Medulla oblongata (tissue), 1 donor: ENCODE data around the gene PDE11A.
"Not testable (repeated sequence)": the region's sequence is repeated elsewhere in the genome, so short reads cannot be mapped to it uniquely, and the experiment has no call there.

Source experiments
- DNase-seq: peaks from one replicate; pipeline ENCODE4 v3.0.0-alpha.2; 2015; ENCODE audit errors: extremely low spot score

The PDE11A gene

GRCh38 chr2:177882501-177882900 lies 190.1 kb downstream of the PDE11A start:
- DNase-seq, result no peak

GRCh38 chr2:177881921-177882320 lies 190.7 kb downstream of the PDE11A start:
- no peak for DNase-seq

- DNase-seq, result no peak
Measured at GRCh38 chr2:177881008-177881747, 191.4 kb downstream of the PDE11A start.

DNA sequence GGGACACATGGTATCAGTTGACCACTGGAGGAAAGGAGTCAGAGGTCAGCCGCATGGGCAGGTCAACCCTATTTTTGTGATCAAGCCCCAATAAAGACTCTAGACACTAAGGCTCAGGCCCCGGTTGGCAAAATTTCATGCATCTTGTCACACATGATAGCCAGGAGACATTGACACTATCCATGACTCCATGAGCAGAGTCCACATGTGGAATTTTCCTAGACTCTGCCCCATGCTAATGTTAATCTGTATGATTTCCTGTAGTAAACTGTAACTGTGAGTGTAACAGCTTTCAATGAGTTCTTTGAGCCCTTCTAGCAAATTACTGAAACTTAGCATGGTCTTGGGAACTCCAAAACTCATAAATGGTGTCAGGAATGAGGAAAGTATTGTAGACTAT lies 192.3 kb downstream of the PDE11A start:
- no peak for DNase-seq

DNA sequence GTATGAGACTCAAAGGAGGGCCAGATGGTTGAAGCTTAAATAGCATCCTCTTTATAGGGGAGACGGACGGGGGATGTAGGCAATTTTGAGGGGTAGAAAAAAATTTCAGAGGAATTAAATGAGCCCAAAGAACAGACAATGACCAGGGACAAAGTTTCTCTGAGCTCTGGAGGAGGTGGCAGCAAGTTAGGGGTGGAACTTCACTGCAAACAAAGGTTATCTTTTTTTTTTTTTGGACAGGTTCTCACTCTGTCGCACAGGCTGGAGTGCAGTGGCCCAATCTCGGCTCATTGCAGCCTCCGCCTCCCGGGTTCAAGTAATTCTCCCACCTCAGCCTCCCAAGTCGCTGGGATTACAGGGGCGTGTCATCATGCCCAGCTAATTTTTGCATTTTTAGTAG lies 195.6 kb downstream of the PDE11A start:
- no peak for DNase-seq

DNA sequence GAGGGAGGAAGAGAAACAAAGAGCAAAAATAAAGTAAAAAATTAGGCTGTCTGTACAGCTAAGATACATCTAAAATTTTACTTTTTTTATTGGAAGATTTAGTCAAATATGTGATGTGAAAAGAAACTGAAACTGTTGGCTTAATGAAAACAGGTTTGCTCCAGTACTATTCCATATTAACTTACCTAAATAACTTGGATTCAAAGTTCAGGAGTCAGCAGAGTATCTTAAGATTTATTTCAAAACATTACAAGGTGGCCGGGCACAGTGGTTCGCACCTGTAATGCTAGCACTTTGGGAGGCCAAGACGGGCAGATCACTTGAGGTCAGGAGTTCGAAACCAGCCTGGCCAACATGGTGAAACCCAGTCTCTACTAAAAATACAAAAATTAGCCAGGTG lies 197.9 kb downstream of the PDE11A start:
- DNase-seq, result no peak

- DNase-seq, result no peak
Measured at GRCh38 chr2:177873915-177874314, 198.7 kb downstream of the PDE11A start.

DNA sequence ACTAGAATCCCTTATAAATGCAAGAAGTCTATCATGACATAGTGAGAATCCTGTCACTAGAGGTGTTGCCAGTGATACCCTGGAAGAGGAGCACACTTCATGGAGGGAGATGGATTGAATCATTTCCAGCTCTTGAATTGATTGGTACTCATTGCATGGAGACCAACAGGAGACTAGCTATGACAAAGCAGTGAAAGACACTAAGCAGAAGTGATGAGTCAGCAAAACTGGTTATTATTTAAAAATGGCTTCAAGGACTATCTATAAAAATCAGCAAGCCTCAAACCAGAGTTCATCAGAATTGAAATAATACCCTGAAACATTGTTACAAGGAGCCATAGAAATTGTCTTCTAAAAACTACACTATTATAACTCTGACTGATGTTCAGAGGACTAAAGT lies 200.3 kb downstream of the PDE11A start:
- no peak for DNase-seq

DNA sequence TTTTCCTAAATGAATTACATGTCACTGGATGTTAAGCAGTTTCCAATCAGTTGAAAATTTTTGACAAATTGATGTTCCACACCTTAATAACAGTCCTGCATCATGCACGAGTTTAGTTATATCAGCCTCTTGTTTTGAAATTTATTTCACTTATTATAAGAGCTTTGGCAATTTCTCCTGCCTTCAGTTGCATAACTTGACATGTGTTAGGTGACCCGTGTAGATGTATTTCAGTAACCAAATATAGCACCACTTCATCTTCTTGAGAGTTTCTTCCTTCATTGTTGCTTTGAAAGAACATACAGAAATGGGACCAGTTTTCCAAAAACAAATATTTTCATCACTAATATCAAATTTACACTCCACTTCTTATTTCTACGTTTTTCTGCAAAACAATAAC lies 202.7 kb downstream of the PDE11A start:
- DNase-seq, result no peak

DNA sequence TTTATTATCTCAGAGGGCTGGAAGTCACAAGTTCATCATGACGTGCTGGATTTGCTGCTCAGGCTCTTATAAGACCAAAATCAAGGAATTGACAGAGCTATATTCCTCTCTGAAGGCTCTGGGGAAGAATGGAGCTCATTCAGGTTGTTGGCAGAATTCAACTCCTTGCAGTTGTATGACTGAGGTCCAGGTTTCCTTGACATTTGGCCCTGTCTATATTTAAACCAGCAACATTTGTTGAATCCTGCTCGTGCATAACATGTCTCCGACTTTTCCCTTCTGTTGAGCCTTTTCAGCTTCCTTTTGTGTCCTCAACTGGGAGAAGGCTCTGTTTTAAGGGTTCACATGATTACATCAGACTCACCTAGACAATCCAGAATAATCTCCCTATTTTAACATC lies 203.4 kb downstream of the PDE11A start:
- DNase-seq, result no peak

DNA sequence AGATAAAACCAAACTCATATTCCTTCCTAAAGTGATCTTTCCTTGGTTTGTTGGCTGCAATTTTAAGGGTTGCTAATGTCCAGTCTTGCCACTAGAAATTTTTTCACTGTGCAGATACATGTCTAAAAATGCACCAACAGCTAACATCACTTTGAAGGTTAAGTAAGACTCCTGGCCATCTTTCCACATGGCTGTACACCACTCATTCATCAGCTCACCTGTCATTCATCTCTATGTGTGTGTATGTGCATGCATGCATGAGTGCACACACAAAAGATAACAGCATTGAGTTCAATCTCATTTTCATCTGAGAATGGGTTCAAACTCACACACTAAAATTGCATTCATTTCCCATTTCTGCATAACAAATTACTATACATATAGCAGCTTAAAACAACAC lies 203.8 kb downstream of the PDE11A start:
- no peak for DNase-seq

- DNase-seq, result no peak
Measured at GRCh38 chr2:177857538-177857937, 215.0 kb downstream of the PDE11A start.

GRCh38 chr2:177852389-177852788 lies 220.2 kb downstream of the PDE11A start:
- DNase-seq, result no peak

- DNase-seq, result no peak
Measured at GRCh38 chr2:177843188-177843587, 229.4 kb downstream of the PDE11A start.

DNA sequence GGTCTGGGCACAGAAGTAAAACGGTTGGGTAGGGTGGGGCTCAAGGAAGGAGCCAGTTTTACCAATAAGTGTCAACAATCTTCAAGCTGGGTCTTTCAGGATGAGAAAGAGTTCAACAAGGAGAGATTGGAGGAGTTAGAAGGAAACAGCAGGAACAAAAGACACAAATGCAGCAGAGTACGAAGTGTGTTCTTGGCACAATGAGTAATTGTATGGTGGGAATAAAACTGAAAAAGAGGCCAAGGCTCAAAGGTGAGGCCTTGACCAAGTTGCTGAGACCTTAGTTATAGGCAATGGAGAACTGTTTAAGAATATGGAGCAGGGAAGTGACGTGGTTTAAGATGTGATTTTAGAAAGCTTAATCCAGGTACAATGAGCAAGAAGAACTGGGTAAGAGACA lies 230.3 kb downstream of the PDE11A start:
- DNase-seq, result no peak

GRCh38 chr2:177835418-177836204 lies 237.0 kb downstream of the PDE11A start:
- not testable (repeated sequence) for DNase-seq

DNA sequence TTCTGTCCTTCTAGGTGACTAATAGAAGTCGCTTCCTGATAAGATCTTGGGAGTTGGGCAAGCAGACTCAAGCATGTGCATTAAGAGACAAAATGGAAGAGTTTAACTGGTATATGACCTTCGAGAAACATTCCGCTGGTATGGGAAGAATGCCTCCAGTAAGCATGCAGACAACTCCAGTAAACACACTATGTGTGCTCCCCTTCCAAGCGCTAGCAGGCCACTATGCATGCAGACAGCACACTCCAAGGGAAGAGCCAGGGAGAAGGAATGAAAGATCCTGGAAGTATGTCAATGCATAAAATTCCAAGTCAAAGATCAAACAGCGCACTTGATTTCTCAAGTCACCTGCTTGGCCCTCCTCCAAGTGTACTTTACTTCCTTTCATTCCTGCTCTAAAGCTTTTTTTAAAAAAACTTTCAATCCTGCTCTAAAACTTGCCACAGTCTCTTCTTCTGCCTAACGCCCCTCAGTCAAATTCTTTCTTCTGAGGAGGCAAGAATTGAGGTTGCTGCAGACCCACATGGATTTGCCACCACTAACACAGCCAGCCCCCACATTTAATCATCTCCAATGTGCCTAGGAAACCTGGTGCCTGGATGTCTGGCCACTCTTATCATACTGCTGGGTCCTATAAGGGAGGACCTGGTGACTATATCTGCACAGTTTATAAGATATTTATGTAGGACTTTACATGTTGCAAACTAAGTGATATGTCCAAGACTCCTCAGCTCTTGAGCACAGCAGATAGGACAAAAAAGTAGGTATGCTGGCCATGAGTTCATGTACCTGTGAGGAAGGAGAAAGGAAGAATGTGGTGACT lies 239.8 kb downstream of the PDE11A start:
- DNase-seq, result no peak

DNA sequence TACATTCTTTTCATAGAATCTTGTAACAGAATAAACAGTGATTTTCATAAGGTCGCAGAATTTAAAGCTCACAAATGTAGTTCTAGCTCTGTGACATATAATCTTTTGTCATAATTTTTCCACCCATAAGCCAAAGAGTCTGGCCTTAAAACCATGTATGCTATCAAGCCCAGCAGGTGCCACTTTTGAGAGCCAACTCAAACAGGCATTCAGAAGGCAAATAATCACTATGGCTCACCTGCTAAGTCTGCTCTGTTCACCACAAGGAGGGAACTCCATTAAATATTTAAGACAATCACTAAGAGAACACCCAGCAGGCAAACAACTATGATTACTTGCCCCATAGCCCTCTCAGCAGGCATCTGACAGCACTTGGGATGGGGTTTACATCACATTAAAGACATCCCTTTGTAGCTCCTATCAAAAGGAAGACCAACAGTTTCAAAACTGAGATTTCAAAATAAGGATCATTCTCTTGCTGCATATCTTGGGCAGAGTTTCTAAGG lies 241.6 kb downstream of the PDE11A start:
- no peak for DNase-seq

- no peak for DNase-seq
Measured at GRCh38 chr2:177828557-177828956, 244.0 kb downstream of the PDE11A start.

DNA sequence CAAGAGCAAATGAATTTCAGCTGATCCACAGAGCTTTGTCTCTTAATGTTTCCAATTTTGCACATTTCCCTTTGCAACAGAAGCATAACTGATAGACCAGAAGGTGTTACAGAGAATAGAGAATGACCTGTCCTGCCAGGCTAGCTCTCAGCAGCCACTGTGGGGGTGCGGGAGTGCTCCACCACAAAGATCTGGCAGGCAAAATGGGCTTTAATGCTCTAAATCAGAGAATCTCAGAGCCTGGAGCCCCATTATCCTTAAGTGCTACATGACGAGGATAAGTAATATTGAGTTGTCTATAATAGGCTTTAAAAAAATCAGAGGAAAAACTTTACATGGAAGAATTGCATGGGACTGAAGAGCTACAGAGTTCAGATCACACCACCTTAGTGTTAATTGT lies 245.7 kb downstream of the PDE11A start:
- DNase-seq, result no peak

DNA sequence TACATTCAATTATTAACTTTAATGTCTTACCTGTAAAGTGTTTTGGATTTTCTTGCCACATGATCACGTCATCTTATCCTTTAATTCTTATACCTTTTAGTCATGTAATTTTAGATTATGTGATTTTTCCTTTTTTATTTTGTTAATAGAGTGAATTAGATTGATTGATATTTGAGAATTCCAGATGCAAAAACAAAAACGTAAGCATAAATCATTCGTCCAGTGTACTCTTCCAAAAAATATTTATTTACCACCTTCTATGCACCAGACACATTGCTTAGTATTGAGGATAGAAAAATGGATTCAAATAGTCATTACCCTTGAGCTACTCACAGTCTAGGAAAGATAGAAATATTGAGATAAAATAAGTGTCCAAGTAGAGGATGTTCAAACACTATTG lies 249.6 kb downstream of the PDE11A start:
- no peak for DNase-seq

DNA sequence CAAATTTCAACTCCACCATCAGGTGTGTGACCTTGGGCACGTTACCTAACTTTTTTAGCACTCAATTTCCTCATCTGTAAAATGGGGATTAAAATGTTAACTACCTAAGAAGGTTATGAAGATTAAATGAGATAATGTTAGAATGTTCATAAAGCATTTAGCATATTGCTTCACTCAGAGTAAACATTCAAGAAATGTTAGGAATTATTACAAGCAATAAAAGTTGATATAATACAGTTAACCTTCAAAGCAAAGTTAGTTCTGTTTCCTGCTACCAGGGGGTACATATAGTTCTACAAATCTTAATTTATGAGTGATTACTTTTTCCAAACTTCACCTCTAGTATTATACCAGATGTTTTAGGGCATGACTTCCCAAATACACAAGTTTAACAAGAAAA lies 254.2 kb downstream of the PDE11A start:
- DNase-seq, result no peak
